Stimulated activated CD4-positive, alpha-beta T cell treated with anti-CD3 and anti-CD28 coated beads, Interleukin-12 subunit alpha, Interleukin-12 subunit beta, amount 100 ng/mL, for 24 hours (primary cell): ENCODE data around the gene SYNCRIP.
"Not testable (repeated sequence)": the region's sequence is repeated elsewhere in the genome, so short reads cannot be mapped to it uniquely, and the experiment has no call there.

ENCODE experiments used
- DNase-seq, 2 experiments: peaks; one replicate each; pipeline ENCODE4 v3.0.0-alpha.2; 2020; ENCODE audit warnings: low read depth in 2 of 2

The SYNCRIP gene

DNA sequence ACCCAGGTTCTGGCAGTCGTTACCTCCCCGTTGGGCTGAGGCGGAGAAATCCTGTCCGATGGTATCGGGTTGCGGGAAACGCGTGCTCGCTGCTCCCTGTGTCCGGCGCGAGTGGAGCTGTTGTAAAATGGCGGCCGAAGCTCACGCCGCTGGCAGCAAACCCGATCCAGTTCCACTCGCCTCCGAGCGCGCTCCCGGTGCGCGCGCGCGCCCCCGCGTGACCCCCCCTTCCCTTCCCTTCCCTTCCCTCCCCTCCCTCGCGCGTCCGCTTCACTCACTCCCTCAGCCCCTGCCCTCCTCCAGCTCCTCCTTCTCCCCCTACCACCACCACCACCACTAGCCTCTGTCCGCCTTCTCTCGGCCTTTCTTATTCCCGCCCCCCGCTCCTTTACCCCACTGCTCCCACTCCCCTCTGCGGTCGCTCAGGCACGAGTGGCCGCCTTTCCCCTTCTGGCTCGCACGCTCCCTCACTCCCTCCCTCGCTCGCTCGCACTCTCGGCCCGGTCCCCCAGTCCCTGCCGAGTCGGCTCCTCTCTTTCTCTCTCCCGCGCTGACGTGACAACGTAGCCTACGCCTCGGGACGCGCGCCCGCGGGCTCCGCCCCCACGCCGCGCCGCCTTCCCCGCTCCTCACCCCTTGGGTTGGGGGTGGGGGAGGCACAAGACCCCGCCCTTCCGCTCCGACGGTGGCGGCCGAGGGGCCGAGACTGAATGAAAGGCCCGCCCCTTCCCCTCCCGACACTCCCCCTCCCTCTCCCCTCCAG lies at the start of gene SYNCRIP:
TSS of gene SYNCRIP (minus strand) at position 113 of the 763 bp plus-strand sequence. CDS start 1,447 bp downstream, outside the sequence.
- DNase-seq, result peak; percentile 98

DNA sequence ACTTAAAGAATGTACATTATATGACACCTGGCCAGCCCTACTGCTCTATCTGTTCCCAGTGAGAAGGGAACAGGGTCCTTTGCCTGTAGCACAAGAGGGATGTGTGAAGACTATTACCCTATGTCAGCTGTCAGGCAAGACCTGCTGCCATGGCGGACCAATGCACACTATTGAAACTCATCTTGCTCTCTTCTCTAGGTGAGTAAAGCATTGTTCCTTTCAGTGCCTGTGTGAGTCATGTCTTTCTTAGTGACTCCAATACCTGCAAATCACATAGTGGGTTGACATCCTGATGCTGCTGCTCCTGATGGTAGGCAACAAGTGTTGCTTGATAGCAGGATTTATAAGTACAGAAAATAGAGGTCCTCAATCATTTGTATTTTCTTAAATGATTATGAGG lies 48.8 kb upstream of the SYNCRIP start:
- DNase-seq, result no peak

DNA sequence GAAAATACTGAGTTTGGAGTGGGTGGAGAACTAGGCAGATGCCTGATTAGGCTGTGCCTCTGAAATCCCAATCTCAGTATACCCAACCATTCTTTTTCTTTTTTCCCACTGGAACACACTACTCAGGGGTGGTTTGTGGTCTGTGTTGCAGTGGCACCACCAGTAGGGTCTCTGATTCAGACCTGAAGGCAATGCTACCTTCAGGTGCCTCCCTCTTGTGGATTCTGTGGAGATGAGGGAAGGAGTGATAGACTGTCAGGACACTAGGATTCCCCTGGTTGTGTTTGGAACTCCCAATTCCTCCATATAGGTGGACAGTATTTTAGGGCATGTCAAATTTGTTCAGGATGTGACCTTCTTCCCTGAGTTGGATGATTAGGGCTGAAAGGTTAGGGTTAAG lies 47.4 kb upstream of the SYNCRIP start:
- no peak for DNase-seq

DNA sequence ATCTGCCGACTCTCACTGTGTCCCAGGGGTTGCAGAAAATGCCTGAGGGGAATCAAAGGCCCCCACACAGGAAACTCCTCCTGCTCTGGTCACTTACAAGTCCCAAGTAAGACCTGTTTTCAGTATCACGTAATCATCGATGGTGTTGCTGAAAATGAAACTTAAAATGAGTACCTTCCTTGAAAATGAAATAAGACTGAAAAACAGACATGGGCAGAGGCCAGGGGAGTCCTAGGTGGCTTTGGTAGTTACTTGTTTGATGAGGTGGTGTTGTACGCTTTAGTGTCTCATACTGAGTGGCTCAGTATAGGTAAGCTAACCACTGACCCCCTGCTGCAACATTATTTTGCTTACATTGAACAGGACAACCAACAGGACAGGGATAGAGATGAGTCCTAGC lies 43.0 kb upstream of the SYNCRIP start:
- no peak for DNase-seq

DNA sequence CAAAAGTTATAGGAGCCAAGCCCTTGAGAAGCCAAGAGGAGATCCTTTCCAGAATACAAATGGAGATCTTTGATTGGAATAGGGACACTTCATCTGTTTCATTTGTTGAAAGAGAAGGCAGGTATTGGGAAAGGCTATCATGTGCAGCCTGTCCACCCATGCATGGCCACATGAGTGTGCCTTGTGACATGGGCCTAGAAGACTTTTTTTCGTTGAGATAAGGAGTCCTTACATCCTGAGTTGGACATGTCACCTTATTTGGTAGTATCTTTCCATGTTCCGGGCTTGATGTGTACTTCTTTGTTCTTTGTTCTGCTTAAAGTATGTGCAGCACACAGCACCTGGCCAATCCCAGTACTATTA lies 42.1 kb upstream of the SYNCRIP start:
- no peak for DNase-seq

DNA sequence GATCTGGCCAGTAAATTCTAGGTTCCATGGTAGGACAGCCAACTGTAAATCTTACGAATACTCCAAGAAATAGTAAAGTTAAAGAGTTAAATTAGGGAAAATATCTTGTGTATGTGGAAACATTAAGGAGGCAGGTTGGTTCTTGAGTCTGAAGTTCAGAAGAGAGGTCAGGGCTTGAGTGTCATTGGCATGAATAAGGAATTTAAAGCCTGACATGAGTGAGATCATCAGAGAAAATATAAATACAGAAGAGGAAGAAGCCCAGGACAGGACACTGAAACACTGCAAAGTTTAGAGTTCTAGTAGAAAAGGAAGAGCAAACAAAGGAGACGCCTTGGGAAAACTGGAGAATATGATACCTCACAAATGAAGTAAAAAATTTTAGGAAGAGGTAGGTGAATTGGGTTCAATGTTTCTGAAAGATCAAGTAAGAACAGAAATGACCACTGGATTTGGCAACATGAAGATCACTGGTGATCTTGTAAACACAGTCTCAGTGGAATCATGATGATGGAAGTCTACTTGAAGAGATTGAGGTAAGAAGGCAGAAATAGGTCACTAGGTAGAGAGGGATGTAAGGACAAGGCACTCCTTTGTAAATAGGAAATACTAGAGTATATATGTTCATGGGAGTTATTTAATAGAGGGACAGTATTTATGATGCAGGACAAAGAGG lies 41.6 kb upstream of the SYNCRIP start:
- DNase-seq, result no peak

DNA sequence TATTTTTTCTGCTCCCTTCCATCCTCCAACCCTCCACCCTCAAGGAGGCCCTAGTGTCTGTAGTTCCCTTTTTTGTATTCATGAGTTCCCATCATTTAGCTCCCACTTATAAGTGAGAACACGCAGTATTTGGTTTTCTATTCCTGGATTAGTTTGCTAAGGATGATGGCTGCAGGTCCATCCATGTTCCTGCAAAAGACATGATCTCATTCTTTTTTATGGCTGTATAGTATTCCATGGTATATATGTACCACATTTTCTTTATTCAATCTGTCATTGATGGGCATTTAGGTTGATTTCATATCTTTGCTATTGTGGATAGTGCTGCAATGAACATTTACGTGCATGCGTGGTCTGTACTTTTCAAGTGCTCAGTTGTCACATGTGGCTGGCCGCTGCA lies 39.2 kb upstream of the SYNCRIP start:
- DNase-seq, result not testable (repeated sequence)

DNA sequence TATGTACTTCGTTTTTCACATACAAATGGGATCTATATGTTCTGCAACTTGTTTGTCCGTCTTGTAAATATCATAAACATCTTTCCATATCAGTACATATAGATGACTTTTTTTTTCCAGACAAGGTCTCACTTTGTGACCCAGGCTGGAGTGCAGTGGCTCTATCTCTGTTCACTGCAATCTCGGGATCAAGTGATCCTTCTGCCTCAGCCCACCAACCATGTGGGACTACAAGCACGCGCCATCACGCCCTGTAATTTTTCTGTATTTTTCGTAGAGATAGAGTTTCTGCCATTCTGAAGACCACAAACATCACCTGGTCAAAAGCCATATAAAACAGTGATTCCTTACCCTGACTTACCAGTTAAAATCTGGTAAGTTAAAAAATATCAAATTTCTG lies 37.7 kb upstream of the SYNCRIP start:
- DNase-seq, result no peak

DNA sequence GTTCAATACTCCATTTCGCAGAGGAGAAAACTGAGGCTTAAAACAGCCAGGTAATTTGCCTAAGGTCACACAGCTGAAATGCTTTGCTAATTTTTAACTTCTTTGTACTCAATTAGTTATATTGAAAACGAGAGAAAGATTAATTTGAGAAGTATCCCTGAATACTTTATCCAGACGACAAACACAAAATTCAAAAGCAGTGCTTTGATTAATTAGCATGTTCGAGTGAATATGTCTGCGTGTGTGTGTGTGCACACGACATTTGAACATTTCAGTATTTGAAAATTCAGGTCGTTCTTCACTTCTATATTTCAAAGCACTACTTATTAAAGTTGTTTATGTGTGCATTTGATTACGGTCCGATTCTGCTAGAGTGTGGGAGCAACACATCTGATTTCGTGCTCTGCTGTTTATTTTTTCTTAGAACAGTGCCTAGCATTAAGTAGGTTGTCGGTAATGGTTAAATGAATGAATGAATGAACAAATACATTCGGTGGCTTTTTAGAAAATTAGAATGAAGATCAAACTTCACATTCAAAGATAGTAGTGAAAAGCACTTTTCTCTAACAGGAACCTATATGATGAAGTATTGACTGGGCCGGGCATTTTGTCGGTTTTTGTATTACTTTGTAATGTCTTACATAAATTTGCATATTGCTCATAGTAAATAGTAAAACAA lies 36.9 kb upstream of the SYNCRIP start:
- no peak for DNase-seq

DNA sequence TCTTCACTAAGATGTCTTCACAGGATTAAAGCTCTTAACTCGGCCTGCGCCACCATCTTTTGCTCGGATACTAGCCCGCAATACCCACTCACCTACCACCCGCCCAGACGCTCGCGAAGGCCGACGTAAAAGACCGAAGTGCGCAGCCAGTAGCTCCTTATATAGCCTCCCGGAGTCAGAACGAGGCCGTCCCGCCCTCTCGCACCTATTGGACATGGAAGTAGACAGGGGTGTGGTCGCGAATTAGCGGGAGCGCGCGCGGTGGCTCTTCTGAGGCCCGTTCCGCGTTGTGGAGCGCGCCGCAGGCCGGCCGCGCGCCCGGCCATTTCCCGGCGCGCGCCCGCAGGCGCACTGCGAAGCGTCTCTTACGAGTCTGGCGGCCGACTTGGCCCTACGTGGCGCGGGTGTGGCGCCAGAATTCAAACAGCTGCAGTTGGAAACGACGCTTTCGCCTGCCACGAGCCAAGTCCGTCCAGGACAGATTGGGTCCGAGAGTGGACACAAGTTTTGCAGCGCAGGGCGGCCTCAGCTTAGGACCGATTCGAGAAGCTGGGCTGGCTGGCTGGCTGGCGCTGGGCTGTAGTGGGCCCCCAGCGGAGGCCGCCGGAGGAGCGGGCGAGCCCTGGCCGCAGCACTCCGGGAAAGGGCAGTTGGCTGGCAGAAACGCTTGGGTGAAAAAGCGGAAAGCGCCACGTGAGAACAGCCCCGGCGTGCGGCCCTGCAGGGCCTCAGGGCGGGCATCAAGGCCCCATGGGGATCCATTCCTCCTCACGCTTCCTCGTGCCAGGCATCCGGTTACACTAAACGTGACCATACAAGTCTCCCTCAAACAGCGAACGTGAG lies 36.1 kb upstream of the SYNCRIP start:
- DNase-seq, result peak; percentile 95

DNA sequence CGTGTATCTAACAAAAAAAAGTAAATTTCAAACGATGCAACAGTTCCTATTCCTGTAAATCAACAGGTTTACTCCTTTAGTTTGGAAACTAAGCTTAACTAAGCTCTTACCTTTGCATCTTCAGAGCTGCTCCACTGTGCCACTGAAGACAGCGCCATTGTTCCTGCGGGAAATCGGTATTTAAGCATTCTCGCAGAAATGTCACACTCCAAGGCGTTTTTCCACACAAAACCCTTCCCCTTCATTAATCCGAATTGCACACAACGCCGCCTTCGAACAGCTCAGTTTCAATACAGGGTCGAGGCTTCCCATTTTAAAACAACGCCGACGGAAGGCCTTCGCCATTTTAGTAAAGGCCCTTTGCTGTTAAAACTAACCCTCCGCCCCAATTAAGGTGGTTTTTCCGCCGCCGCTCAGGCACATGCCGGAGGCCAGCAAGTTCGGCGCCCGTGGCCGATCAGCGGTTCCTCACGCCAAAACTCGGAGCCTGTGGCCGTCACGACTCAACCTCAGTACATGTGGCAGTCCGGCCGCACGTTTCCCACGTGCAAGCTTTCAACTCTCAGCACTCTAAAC lies 35.4 kb upstream of the SYNCRIP start:
- peak in 1 of 2 experiments; percentile 35 for DNase-seq

DNA sequence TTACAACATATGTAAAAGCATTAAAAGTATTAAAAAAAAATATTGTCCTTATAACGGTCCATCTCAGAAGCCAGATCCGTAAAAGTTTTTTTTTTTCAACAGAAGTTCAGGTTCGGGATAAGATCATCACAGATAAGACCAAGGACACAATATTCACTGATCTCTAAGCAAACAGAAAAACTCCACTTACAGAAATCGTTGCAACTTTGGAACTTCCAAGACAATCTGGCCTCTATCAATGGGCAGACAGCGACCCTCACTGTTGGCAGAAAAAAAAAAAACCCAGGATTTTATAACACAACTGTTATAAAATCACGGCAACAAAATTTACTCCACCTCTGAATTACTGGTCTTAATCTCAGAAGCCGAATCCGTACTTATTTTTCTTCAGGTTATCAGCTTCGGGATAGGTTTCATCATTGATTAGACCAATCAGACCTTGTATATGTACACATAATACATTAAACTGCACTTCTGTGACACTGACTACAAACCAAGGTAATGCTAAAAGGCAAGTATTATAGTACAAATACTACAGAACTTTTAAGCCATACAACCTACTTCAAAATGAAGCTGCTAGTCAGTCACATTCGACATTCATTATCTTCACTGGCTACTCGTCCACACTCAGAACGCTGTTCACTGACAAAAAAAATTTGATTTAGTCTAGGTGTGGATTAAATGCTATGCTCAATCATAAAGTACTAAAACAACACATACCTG lies 34.7 kb upstream of the SYNCRIP start:
- no peak for DNase-seq

DNA sequence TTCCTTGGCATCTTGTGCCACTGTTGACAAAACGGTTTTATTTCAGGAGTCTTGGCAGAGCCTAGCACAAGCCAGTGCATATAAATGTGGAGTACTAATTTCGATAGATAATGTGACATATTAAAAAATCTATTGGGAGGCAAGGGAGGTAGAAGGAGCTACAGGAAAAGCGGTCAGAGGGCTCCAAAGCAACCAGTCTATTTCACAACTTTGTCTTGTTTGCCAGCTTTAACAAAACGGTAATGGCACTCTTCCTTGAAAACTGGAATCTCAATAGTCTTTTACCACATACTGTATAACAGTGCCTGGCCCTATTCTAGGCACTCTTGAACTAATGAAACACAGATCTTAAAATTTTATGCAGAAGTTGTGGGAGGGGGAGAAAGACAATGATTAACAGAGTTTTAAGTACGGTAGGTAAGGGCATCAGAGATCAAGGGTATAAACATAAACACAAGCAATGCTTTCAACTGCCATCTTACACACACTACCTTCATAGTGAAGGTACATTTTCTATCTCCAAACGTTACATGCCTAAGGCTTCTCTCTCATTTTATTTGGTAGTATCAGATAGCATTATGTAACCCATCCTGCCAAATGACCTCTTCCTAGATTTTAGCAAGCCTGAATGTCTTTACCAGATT lies 33.5 kb upstream of the SYNCRIP start:
- no peak for DNase-seq

DNA sequence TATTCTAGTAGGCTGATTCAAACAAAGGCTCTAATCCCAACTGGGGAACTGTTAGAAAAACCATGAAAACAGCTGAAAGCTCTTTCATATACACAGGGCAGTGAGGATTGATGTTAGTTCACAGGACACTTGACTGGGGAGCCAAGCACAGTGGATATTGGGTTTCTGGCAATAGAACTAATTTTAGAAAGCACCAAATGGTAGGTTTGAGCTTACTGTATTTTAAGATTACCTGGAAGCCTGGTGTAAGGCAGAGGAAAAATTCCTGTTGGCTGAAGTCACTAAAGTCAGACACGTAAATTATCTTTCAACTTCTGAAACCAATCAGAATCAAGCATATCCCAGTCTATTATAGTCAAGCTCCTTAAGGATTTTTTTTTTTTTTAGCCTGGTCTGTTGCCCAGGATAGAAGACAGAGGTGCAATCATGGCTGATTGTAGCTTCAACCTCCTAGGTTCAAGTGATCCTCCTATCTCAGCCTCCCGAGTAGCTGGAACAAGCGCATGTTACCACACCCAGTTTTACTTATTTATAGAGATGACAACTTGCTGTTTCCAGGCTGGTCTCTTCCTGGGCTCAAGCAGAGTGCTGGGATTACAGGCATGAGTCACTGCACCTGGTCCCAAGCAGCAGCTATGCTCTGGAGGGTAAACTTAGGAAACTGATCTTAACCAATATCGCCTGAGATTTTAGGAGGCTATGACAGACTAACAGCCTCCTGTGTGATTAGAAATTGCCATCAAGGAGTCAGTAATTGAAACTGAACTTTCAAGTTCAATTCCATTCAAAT lies 32.5 kb upstream of the SYNCRIP start:
- DNase-seq, result no peak

DNA sequence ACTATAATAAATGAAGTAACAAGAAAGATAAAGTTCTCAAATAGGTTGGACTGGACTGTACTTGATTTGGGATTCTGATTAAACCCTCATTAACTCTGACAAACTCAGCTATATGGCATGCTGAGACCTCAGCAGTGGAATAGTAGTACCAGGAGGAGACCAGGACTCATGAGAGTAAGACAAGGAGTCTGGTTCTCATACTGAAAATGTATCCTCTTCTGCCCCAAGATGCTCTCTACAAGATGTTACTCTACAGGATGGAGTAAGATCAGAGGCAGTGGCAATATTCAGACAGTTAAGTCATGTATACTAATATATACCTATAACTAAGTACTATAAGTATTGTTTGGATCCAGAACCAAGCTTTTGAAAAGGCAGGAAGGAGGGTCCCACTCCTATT lies 31.9 kb upstream of the SYNCRIP start:
- no peak for DNase-seq

DNA sequence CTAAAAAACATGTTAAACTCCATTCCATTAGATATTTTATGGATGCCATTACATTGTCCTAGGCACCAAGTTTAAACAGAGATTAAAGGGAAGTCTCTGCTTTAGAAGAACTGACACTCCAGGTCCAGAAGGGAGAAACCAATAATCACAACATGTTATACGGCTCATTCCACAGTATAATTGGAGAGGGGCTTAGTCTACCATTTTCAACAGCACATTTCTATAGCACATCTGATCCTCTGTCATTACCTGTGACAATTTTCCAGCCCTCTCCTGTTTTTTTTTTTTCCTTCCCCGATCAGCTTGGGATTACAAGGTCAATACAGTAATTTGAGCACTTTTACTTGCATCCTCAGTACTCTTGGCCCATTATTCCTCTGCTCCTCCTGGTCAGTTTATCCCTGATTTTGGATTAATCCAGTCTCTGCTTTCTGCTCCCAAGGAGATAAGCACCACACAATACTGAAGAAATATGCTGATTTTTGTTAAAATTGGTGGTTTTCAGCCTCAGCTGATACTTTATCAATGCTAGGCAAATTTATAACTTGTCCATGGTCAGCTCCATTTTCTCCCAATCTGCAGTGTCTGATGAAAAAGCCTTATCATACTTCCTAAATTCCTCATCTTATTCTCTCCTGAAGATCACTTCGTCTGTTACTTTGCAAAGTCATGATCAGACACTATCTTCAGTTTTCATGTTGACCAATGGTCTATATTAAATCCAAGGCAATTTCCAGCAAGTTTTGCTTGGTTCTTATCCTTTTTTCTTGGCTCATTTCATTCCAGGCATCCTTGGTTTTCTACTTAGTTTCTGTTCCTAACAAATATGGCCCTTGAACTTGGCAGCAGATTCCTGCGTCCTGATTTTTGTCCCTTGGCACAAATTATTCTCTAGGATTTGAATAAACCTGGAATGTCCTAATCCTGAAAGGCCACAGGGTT lies 30.8 kb upstream of the SYNCRIP start:
- no peak for DNase-seq

DNA sequence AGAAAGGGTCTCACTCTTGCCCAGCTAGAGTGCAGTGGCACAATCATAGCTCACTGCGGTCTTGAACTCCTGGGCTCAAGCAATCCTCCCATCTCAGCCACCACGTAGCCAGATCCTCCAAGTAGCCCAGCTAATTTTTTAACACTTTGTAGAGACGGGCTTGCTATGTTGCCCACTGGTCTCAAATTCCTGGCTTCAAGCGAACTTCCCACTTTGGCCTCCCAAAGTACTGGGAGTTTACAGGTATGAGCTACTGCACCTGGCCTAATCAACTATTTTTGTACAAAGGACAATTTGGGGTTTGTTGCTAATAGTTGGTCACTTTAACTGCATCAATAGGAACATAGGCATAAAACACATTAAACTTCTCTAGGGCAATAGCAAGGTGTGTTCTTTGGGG lies 29.9 kb upstream of the SYNCRIP start:
- DNase-seq, result no peak

DNA sequence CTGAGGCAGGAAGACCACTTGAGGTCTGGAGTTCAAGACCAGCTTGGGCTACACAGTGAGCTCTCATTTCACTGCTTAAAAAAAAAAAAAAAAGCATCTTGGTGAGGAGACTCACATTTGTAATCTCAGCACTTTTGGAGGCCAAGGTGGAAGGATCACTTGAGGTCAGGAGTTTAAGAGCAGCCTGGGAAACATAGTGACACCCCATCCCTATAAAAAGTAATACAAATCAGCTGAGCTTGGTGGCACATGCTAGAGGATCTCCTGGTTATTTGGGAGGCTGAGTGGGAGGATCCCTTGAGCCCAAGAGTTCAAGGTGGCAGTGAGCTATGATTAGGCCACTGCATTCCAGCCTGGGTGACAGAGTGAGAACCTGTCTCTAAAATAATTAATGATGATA lies 29.4 kb upstream of the SYNCRIP start:
- no peak for DNase-seq

DNA sequence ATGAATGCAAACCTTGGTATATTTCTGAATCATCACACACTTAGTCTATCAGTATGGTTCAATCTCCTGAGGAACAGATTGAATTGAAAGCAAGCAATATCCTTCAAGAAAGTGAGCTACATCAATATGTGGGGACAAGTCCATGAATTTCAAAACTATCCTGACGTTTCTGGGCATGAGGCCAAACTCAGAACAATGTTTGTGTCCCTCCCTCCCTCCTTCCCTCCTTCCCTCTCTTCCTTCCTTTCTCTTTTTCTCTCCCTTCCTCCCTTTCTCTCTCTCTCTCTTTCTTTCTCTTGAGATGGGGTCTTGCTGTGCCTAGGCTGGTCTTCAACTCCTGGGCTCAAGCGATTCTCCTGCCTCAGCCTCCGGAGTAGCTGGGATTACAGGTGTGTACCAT lies 27.9 kb upstream of the SYNCRIP start:
- DNase-seq, result no peak
